CD4-positive, alpha-beta T cell treated with Interleukin-12 subunit alpha and Interleukin-12 subunit beta, for 1 hour (primary cell): ENCODE measurements around the gene LUC7L3.
"Not testable (repeated sequence)": the region's sequence is repeated elsewhere in the genome, so short reads cannot be mapped to it uniquely, and the experiment has no call there.

Experiments
- DNase-seq: peaks from one replicate; pipeline ENCODE4 v3.0.0-alpha.2; 2020

Gene LUC7L3

DNA sequence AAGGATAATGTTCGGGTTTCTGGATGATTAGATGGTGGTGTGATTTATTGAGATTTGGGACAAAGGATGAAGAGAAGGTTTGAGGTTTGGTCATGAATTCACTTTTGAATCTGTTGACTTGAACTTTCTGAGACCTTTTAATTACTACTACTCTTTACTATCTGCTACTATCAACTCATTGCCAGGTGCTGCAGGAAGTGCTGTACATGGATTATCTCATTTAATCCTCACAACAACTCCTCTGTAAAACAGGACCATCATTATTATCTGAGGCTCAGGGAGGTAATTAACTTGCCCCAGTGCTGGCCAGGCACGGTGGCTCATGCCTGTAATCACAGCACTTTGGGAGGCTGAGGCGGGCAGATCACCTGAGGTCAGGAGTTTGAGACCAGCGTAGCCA, 8.8 kb upstream of the LUC7L3 start:
- no peak for DNase-seq

DNA sequence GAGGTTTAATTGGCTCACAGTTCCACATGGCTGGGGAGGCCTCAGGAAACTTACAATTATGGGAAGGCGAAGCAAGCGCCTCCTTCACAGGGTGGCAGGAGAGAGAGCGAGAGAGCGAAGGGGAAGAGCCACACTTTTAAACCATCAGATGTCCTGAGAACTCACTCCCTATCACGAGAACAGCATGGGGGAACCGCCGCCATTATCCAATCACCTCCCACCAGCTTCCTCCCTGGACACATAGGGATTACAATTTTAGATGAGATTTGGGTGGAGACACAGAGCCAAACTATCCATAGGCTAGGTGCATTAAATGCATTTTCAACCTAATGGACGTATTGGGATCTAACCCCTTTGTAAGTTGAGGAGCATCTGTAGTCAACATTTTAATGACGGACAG, 6.8 kb upstream of the LUC7L3 start:
- DNase-seq: no peak

DNA sequence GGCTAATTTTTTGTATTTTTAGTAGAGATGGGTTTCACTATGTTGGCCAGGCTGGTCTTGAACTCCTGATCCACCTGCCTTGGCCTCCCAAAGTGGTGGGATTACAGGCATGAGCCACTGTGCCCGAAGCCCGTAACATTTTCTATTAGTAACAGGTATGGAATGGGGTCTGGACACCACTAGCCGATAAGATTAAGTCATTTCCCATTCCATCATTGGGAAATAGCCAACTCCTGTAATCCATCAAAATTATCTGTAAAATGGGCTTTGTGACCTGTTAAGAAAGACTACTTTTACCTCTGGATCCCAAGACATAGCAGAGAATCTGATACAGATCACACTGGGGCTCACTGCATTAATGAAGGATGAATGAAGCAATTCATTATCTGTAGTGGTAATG, 3.9 kb upstream of the LUC7L3 start:
- DNase-seq: no peak

DNA sequence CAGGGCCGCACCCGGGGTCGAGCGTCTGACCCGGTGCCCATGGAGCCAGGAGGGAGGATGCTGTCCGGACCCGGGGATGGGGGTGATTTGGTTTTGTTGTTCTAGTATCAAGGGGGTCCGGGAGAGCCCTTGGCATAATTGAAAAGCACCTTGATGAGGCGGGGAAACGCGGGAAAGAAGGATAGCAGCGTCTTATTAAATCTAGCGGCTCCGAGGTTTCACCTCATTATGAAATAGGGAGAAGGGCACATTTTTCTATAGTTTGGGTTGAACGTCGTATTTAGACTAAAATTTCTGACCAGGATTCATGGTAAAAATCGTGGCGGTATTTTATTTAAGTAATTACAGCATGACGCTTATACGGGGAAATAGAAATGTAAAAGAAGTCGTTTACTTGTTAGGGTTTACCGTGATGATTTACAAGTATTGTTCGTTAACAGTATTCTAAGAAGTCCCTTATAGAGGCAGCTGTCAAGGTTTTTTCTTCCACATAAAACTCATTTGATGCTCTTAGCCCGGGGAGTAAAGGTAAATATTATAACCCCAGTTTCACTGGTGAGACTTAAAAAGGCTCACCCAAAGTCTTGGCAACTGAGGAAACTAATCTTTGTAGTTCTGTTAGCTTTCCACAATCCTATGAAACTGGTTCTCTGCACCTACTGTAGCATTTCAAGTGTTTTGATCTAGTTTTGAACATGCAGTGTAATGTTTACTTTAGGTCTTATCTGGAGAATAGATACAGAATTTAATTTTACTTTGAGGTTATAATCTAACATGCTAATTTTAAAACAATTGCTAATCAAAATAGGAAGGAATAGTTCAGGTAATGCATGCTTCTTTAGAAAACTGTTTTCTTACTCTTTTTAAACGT, 756 bp downstream of the LUC7L3 start:
- DNase-seq: no peak

GRCh38 chr17:50721194-50722010, 2.0 kb downstream of the LUC7L3 start:
- DNase-seq: peak; percentile 43

DNA sequence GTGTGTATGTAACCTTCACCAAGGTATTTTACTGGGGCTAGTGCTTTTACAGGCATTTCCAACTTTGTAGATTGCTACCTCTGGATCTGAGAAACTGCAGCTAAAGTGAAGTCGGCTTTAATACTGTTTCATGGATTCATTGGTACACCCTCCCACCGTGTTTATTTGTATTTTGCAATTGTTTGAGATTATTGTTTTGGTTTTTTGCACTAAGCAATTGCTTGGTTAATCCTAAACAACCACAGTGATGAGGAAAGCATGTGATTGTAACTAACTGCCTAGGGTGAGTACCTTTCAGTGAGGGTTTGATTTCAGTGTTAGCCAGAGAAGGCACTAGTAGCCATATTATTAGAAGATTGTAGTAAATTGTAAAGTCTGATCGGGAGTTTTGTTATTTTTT, 3.3 kb downstream of the LUC7L3 start:
- DNase-seq: no peak

DNA sequence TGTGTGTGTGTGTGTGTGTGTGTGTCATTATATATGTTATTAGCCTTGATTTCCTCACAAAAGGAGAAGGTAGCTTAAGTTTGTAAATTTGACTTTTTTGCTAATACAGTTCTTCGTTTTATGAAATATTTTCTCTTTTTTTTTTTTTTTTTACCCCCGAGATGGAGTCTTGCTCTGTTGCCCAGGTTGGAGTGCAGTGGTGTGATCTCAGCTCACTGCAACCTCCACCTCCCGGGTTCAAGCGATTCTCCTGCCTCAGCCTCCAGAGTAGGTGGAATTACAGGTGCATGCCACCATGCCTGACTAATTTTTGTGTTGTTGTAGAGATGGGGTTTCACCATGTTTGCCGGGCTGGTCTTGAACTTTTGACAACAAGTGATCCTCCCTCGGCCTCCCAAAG, 5.2 kb downstream of the LUC7L3 start:
- not testable (repeated sequence) for DNase-seq

- no peak for DNase-seq
Observed at GRCh38 chr17:50725769-50726655, 6.6 kb downstream of the LUC7L3 start.

DNA sequence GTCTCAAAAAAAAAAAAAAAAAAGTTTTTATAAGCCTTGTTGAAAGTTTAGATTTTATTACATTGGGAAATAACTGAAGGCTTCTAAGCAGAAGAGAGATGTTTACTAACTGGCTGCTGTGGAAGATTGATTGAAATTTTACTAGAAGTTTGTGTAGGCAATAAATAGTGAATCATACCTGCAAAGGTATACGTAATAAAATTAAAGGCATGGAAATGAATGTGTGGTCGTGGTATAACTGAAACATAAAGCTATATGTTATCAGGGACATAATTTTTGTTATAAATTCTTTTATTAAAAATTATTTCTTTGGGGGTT, 8.7 kb downstream of the LUC7L3 start:
- no peak for DNase-seq

DNA sequence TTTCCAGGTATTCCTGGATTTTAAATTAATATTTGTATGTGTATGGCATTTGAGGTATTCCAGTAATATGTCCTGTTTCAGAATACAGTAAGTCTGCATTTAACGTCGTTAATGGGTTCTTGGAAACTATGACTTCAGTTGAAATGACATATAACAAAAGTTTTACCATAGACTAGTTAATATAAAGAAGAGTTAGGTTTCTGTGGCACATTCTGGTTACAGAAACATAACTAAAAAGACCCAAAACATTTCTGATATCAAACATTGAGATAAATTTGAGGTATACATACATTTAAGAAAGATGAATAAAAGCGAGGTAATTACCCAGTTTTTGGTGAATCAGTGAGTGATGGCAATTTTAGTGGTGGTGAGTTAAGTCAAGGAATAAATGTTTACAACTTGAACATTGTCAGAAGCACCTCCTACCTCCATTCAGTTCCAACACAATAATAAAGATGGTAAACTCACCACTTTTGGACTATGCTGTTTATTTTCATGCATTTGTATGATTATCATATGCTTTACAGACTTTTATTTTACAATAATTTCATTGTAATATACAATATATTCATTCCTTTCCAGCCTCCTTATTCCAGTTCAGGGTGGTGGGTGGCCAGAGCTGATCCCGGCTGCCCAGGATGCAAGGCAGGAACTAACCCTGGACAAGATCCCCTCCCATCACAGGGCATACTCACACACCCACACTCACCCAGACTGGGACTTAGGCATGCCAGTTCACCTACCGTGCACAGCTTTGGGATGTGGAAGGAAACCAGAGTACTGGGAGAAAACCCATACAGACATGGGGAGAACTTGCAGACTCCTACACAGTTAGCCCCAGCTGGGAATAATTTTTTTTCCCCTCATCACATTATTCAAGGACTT, 9.7 kb downstream of the LUC7L3 start:
- DNase-seq: no peak

- no peak for DNase-seq
Observed at GRCh38 chr17:50731575-50732460, 12.4 kb downstream of the LUC7L3 start.

DNA sequence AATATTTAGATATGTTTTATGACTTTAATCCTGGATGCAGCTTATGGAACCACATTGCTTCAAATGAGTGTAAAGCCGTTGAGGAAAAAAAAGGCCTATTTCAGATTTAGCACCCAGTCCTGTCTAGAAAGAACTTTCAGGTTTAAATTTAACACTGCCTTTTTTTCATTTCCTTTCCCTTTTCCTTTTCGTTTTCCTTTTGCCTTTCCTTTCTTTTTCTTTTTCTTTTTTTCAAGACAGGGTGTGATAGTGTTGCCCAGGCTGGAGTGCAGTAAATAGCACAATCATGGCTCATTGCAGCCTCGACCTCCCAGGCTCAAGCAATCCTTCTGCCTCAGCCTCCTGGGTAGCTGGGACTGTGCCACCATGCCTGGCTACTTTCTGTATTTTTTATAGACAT, 15.9 kb downstream of the LUC7L3 start:
- DNase-seq: no peak

- DNase-seq: no peak
Observed at GRCh38 chr17:50737118-50737698, 17.8 kb downstream of the LUC7L3 start.

- no peak for DNase-seq
Observed at GRCh38 chr17:50739098-50739497, 19.7 kb downstream of the LUC7L3 start.

- DNase-seq: no peak
Observed at GRCh38 chr17:50745631-50746030, 26.2 kb downstream of the LUC7L3 start.

DNA sequence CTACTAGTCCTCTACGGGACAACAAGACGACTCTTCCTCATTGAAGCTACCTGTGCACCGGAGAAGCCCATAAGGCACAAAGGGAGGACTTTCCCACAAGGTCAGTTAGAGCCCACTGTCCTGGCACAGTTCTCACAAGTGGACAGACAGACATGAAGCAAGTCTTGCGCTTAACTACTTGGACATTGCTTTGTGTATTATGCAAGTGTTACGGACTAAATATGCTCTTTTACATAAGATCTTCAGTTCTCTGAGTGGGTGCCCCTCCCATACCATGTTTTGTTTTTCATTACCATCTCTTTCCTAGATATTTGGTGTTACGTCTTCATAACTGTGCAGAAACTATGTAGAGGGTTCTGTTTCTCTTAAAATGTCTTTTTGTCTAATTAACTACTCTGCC, 29.8 kb downstream of the LUC7L3 start:
- no peak for DNase-seq

DNA sequence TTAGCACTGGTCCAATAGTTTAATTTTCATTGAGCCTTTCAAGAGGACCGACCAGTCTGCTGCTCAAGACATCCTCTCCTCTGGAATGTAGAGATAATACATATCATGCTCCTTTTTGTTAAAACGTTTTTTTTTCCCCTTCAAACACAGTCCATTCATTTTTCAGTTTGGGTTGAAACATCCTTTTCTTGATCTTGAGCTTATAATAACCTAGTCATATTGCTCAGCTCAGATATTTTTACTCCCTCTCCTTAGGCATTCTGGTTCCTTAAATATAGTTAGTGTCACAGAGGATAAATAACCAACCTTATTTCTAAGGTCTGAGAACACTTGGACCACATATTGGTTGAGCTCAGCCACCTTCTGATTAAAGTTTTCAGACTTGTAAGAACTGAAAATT, 35.1 kb downstream of the LUC7L3 start:
- DNase-seq: no peak

DNA sequence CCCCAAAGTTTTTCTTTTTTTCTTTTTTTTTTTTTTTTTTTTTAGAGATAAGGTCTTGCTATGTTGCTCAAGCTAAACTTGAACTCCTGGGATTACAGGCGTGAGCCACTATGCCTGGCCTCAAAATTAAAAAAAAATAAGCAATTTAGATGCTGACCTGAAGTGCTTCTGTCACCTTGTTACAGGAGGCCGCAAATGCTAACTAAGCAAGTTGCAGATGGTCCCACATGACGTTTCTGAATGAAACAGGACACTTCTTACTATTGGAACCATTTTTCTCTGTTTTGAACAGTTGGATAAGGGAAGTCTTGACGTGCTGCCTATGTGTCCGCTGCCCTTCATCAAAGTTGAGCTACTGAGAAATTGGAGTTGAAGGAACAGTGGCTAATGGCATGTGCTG, 39.1 kb downstream of the LUC7L3 start:
- DNase-seq: no peak

DNA sequence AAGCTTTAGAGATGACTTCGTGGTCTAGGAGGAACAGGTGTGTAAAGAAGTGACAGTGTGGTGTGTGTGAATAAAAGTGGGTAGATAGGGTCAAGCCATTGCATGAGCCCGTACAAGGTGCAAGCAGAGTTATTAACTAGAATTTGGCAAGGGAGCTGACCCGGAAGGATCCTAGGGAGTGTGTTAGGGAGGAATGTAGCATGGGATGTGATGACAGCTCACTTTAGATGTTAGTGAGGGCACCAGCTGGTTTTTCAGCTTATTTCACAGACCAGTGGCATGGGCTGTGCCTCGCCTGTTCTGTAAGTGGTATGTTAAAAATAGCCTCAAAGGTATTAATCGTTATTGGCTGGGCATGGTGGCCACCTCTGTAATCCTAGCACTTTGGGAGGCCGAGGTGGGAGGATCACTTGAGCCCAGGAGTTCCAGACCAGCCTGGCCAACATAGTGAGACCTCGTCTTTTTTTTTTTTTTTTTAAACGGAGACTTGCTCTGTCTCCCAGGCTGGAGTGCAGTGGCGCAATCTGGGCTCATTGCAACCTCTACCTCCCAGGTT, 39.7 kb downstream of the LUC7L3 start:
- no peak for DNase-seq

- DNase-seq: no peak
Observed at GRCh38 chr17:50762177-50762576, 42.8 kb downstream of the LUC7L3 start.
